GM21717 (cell line): ENCODE data around the gene ENO4.

Experiments
- ATAC-seq: cut with Tn5 transposase; IDR thresholded peaks from one replicate; pipeline ENCODE4 v1.9.1; 2021; ENCODE audit warnings: mild to moderate bottlenecking, moderate library complexity; ENCODE audit not compliant: unreplicated experiment

The ENO4 gene

DNA sequence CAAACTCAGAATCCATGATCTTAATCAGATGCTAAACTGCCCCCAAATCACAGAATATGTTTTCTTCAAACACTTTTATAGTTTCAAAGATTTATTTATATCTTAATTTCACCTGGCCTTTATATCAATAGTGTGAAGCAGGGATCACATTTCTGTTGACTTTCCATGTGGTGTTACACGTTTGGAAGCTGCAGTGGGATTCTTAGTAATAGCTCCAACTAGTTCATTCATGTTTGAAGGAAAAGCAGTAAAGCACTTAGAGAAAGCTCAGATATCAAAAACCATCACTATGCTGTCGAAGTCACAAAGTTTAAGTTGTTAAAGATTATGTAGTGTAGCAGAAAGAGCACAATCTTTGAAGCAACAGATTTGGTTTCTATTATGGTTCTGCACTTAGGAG lies 16.8 kb downstream of the ENO4 start:
- no peak for ATAC-seq

DNA sequence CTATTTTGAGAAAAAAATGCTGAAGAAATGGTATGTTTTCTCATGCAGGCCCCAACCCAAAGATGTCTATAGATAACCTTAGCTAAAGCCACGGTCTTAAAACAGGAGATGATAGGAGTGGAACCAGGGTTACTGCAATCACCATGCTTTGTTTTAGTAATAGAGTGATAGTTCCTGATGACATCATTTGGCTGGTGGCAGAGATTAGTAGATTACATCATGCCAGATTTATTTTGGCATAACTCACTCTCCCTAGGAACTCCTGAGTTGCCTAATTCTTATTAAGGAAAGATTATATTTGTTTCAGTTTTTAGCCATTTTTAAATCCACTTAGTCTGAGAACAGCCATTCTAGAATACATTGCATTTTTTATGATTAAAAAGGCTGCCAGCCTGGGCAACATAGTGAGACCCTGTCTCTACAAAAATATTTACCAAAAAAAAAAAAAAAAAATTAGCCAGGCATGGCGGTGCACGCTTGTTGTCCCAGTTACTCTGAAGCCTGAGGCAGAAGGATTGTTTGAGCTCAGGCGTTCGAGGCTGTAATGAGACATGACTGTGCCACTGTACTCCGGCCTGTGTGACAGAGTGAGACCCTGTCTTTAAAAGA lies 17.8 kb downstream of the ENO4 start:
- no peak for ATAC-seq

DNA sequence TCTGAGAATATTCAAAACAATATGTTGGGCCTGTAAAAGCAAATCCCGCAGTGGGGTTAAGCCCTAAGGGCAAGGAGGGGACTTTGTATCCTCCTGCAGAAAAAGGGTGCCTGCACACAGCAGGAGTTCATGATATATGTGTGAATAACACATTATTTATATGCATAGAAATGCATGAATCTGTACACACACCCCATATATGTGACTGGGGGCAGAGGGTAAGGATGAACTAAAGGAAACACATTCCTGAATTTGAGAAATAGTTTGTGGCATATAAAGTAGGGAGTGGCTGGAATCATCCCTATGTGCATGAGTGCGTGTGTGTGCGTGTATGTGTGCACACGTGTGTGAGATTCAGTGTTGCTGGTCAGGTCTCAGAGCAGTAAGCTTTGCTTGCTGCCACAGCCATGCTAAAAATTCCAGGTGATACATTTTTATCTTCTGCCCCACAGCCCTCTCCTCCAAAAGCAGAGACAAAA lies 18.9 kb downstream of the ENO4 start:
- no peak for ATAC-seq

DNA sequence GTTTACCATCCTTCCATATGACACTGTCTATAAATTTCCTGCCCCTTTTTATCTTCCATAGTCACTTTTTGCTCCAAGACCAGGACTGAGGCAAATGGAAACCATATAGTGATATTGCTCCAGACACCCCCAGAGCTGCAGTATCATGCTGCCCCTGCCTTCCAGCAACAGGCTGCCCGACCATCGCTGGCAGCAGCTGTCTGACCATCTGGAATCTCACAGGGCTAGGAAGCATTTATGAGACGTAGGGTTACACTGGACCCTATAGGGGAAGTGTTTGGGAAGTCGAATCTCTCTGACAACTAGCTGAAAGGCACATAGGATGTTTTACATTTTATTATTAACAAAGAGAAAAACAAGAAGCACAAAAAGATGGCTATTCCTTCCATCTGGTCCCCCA lies 19.4 kb downstream of the ENO4 start:
- no peak for ATAC-seq

DNA sequence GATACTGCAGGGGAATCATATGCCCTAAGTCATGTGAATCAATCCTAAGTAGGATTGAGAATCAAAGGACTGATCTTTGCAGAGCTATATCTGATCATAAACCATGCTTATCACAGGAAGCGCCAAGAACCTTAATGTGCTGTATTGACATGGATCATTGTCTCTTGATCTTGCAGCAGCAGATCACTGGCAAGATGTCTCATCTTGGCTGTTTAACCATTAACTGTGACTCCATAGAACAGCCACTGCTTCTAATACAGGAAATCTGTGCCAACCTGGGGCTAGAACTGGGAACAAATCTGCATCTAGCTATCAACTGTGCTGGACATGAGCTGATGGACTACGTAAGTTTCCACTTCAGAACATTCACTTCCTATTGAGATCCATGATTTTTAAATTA lies 21.6 kb downstream of the ENO4 start:
- ATAC-seq: no peak

DNA sequence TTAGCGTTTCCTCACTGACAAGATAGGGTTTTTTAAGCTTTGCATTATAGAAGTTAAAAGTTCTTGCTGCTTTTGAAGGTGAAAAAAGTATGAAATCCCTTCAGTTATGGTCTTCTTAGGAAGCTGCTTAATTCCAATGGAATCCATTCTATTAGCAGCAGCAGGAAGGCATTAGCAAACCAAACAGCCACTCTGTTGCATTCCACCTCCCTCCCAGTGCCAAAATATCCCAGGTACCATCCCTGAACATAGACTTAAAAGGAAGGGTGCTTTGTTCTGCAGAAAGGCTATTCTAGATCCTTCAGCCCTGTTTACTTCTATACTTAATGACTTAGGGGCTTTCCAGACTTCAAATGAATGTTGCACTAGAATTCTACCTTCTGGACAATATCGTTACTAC lies 23.8 kb downstream of the ENO4 start:
- no peak for ATAC-seq

DNA sequence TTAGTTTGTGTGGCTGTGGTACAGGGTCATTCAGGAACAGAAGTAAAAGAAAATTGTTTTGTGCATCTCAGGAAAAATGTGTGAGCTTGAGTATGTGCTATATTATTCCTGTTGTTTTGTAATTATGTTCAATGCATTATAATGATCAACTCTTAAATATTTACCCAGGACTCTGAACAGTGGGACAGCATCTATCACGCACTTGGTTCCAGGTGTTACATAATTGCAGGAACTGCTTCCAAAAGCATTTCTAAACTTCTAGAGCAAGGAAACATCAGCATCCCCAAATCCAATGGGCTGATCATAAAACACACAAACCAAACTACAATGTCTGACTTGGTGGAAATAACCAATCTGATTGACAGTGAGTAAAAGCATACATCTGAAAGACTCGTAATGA lies 26.6 kb downstream of the ENO4 start:
- ATAC-seq: no peak

DNA sequence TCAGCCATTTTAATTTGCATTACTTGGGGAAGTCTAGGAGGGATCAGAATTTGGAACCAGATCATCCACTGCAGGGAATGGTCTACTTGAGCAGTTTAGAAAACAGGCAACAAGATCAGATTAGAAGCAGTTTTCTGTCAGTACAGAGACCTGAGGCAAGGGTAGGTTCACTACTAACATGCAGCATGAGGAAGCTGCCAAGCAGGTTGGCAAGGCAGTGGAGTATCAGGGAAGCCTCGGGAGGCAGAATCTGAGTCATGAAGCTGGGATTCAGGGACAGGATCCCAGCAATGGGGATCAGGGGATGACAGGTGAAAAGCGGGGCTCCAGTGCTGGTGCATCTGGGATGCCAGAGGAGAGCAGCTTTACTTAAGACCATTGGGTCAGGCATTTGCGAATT lies 28.1 kb downstream of the ENO4 start:
- no peak for ATAC-seq

DNA sequence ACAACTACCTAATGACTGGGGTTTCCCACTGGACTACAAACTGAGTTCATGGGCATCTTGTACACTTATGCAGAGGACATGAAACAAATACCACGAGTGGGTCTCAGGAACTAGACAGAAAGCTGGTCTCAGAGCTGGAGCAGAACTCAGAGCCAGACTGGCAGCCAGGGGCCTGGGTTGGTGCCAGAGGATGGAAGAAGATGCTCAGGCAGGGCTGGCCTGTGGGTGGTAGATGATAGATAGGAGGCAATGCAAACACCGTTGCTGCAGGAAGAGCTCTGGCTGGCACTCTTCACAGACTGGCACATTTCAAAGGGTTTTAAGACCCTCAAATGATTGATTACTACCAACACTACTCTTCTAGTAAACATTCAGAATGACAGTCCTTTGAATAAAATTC lies 28.8 kb downstream of the ENO4 start:
- ATAC-seq: no peak

DNA sequence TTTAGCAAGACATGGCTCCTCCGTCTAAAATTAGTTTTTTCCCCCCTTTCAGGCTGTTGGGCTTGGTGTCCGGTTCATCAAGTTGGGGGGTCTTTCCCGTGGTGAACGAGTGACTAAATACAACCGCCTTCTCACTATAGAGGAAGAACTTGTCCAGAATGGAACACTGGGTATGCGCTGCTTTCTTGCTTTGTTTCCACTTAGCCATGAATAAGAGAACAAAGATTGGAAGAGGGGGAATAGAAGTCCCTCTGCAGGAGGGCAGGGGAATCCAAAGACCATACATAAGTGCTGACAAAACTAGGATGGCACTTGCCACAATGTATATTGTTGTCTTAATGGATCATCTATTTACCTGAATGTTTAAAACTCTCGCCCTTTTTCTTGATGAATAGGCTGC lies 30.5 kb downstream of the ENO4 start:
- no peak for ATAC-seq

DNA sequence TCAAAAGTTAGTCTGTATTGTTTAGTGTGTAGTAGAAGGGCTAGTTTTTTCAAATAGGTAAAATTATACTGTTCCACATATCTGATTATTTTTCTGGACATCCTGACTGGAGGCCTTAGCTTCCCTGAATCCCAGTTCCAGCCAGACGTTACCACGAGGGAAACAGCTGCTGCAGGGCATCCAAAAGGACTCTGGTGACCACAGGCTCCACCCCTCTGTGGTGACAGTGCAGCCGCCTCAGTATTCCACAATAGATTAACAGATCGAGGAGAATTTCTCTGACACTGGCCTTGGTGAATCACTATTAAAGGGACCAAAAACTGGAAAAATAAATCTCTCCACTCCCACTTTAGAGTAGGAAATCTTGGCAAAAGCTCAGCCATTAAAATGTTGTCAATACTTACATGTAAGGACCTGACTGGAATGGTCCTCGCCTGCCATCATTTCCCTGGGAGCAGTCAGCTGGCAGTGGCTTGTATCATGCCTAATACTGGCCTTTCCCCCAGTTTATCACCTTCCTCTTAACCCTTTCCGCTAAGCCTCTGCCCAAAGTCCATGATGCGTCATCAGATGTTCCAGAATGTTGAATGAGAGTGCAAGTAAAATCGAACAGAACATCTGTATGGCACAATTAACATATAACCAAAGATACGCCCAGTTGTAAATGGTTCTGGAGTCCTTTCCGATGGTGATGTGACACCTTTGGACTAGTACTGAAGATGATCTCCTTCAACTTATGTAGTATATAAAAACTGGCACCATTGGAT lies 31.6 kb downstream of the ENO4 start:
- no peak for ATAC-seq

DNA sequence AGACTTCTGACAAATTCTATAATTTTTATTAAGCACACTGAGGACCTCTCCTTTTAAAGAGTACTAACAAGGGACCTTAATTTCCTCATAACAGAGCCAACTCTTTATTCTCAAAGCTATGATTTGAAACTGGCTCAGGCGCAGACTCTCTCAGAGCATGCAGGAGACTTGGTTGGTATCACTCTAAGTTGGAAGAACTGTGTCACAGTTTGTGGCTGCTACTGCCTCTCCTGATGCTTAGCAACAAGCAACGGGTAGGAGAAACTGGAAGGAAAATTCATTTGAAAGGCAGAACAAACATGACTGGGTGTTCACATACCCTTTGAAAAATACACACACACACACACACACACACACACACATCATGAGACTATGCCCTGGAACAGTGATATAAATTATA lies 33.3 kb downstream of the ENO4 start:
- ATAC-seq: no peak

DNA sequence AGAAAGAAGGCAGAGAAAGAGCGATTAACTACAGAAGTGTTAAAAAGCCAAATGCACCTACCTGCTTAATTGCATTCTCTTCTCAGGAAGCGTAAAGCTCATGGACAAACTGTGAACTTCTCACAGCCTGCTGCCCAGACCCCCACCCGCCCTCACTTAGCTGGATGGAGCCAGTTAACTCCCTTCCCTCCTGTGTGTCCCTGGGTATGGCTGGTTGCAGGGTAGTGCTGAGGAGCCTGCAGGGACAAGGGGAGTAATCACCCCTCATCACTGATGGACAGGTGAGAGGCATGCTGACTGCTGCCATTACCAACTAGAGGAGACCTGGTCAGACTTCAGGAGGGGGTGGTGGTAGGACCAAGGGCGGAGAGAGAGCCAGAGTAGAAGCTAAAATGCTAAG lies 37.5 kb downstream of the ENO4 start:
- ATAC-seq: no peak

DNA sequence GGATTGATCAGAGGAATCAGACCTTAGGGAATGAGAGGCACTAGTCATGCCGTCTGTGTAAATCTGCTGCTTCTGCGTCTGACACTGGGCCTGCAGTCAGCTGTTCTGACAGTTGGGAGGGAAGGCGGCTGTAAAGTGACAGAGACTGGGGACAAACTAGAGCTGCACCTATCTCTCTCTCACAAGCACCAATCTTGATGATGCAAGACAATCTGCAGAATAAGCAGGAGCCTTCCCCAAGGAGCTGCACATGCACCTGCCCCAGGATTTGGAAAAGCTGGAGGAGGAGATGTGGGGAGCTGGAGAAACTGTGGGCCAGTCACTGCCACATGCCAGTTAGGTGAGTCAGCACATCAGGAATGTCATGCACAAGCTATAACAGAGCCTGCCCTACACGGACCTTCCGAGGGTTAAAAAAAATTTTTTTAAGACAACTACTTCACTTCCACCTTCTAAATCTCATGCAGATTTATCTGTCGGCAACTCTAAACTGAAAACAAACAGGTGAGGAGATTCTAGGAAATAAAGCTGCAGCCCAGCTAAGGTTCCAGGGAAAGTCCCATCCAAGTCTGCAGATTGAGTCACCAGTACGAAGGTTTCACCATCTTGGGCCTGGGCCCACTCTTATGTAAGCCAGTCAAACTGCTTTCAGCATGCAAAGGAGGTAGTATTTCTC lies 39.2 kb downstream of the ENO4 start:
- no peak for ATAC-seq

DNA sequence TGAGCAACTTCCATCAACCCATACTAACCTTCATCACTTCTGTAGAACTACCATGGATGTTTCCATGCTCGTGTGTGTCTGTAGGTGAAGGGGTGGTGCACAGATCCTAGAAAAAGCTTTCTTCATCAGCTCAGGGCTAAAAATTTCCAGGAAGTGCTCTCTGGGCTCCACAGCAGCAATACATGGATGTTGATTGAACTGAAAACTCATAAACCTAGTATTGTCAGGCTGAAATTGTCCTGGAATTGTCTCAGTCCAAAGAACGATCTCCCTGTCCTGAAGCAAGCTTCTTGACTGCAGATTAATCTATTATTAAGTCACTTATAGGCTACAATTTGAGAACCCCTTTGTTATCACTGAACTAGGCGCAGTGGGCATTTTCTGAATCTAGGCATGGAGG lies 39.8 kb downstream of the ENO4 start:
- no peak for ATAC-seq

DNA sequence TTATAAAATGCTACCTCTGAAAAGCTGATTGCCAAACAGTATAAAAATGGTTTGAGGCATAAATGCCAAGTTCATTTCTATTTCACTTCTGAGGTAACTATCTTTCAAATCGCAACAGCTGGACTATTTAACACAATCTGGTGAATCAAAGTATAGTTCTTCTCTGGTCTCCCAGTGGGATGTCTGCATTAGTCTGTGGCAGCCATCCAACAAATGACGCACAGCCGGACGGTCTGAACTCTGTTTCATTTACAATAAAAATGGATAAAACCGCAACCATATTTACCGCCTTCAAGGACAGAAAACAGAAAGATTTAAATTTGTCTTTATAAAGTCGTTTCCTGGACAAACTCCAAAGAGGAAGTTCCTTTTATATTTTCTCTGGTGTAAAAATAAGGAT lies 41.9 kb downstream of the ENO4 start:
- ATAC-seq: no peak

DNA sequence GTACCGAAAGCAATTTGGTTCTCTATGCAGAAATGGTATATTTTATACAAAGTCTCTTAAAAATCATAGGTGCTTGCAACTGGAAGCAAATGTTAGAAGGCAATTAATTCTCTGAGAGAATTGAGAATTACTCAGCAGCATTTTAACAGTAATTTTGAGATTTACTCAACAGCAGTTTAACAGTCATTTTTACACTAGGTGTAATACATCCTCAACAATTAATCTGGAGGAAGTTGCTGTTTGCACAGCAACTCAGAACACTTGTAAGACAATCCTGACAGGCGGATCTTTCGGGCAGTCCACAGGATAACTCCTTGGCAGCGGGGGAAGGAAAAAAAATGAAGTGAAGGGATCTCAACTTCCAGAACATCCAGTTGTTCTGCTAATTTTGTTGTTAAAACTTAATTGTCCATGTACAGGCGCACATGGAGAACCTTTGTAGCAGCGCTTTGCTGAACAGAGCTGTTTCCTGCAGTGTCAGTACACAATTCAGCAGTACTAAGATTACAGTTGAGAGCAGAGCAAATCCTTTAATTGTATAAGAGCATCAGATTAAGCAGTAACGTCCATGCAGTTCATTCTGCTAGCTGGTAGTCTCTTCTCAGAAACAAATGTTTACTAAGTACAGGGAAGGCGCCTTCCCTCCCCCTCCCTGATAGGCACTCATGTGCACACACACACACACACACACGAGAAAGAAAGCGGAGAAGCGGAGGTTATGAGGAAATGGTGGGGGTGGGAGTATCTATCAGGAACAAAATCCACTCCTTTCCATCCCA lies 43.8 kb downstream of the ENO4 start:
- no peak for ATAC-seq

DNA sequence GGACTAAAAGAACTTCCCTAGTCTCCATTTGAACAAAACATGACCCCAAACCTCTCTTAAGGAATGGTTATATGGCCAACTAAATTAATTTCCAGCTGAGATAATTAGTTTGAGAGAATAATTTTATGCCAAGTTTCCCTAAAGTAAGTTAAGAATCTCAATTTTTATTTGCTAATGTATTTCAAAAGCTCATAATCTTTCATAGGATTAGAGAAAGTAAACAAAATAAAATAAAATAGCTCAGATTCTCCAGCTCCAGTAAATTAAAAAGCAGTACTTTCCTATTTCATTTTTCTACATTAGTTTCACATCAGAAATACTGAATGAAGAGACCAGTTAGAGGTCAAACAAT lies 44.4 kb downstream of the ENO4 start:
- ATAC-seq: no peak

DNA sequence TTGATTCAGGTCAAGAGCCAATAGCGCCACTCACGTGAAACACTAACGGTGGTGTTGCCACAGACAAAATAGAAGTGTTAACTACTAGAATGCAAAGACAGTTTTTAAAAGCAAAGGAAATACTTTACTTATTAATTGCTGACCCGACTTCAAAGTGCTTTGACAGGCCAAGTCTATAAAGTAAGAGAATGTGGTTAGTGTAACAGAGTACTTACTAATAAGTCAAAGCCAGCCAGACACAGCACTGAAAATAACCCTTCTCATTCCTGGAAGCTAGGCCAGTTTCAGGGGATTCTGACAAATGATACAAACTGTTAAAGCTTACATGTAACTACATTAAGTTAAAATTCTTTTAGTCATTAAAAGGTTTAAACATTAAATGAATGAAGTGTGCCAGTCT lies 50.3 kb downstream of the ENO4 start:
- ATAC-seq: no peak

DNA sequence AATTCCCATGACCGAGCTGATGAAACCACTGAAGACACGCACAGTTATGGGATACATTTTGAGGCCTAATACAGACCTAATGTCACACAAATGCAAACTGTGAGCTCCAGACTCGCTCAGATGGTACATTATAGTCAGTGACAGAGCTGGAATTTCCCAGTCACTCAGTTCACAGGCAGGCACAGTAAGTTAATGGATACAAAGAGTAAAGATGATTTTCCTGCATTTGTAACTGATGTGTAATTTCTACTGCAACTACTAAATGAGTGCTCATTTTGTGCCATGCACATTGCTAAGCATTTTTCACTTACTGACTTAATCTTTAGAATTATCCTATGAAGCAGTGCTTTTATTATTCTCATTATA lies 56.5 kb downstream of the ENO4 start:
- no peak for ATAC-seq

DNA sequence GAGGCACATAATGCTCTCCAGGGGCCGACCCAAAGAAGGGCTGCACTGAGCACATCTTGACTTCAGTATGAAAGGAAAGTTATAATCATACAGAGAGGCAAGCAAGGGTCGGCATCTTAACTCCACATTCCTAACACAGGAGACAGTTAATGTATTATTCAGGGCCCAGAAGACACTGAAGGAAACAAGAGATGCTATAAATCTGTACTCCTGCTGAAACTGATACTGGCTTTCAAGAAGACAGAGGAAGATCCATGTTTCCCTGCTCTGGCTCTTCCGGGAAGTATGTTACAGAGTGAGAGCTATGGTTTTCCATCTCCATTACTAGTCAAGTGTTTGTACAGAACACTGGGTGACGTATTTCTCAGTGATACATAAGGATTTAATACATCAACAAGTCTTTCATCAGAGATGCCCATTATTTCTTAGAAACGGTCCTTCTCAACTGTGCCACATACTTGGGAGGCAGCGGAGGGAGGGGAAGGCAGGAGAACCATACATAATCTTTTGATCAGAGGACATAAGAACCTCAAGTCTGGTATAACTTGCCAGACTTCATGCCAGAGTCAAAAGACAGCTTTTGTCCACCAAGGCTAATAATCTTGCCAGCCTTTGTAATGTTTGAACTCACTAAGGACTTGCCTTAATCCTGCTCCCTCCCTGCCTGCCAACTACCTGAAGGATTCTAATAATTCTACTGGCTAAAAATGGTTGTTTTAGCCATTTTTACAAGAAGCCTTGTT lies 58.1 kb downstream of the ENO4 start:
- ATAC-seq: no peak
